22Rv1 (cell line): Measurements from ENCODE around the gene BANP.

ENCODE experiments used
- ZFX ChIP-seq: fragments of 450-650 bp; IDR thresholded peaks from 2 replicates; pipeline ENCODE4 v1.6.1; 2017; ENCODE audit warnings: antibody characterized with exemption, borderline replicate concordance
- TF ChIP-seq, protein P1 (sequence below): fragments of 450-650 bp; IDR thresholded peaks from 2 replicates; pipeline ENCODE4 v1.5.1; 2017; ENCODE audit warnings: mild to moderate bottlenecking

- TF ChIP-seq, protein P1, sequence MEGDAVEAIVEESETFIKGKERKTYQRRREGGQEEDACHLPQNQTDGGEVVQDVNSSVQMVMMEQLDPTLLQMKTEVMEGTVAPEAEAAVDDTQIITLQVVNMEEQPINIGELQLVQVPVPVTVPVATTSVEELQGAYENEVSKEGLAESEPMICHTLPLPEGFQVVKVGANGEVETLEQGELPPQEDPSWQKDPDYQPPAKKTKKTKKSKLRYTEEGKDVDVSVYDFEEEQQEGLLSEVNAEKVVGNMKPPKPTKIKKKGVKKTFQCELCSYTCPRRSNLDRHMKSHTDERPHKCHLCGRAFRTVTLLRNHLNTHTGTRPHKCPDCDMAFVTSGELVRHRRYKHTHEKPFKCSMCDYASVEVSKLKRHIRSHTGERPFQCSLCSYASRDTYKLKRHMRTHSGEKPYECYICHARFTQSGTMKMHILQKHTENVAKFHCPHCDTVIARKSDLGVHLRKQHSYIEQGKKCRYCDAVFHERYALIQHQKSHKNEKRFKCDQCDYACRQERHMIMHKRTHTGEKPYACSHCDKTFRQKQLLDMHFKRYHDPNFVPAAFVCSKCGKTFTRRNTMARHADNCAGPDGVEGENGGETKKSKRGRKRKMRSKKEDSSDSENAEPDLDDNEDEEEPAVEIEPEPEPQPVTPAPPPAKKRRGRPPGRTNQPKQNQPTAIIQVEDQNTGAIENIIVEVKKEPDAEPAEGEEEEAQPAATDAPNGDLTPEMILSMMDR, result no peak
- TF ChIP-seq ZFX, result no peak
Observed at GRCh38 chr16:88108762-88109161, 157.5 kb downstream of the BANP start.
